IPS DF 4.7 (cell line): Measurements from ENCODE around the gene SETD3.
A peak's percentile ranks its signal among the peaks of the same experiment; 100 is the strongest.

Experiments used
- DNase-seq: peaks from one replicate; pipeline ENCODE4 v3.0.0-alpha.2; 2013; ENCODE audit warnings: low spot score; ENCODE audit errors: extremely low read depth

Gene SETD3

GRCh38 chr14:99424306-99424877, 56.3 kb downstream of the SETD3 start:
- DNase-seq, result no peak

- no peak for DNase-seq
Measured at GRCh38 chr14:99423434-99423833, 57.2 kb downstream of the SETD3 start.

GRCh38 chr14:99422228-99423010, 58.2 kb downstream of the SETD3 start:
- no peak for DNase-seq

- DNase-seq, result no peak
Measured at GRCh38 chr14:99420711-99421110, 59.9 kb downstream of the SETD3 start.

GRCh38 chr14:99419905-99420304, 60.8 kb downstream of the SETD3 start:
- DNase-seq, result no peak

- DNase-seq, result no peak
Measured at GRCh38 chr14:99418242-99418641, 62.4 kb downstream of the SETD3 start.

GRCh38 chr14:99416909-99417308, 63.8 kb downstream of the SETD3 start:
- no peak for DNase-seq

GRCh38 chr14:99415496-99416281, 65.0 kb downstream of the SETD3 start:
- peak; percentile 82 for DNase-seq

- DNase-seq, result no peak
Measured at GRCh38 chr14:99413911-99414310, 66.7 kb downstream of the SETD3 start.

GRCh38 chr14:99413172-99413571, 67.5 kb downstream of the SETD3 start:
- no peak for DNase-seq

GRCh38 chr14:99412117-99413061, 68.3 kb downstream of the SETD3 start:
- no peak for DNase-seq

- no peak for DNase-seq
Measured at GRCh38 chr14:99410019-99410418, 70.6 kb downstream of the SETD3 start.

GRCh38 chr14:99408971-99409289, 71.7 kb downstream of the SETD3 start:
- DNase-seq, result no peak

- no peak for DNase-seq
Measured at GRCh38 chr14:99408286-99408970, 72.2 kb downstream of the SETD3 start.

- DNase-seq, result no peak
Measured at GRCh38 chr14:99407416-99407815, 73.2 kb downstream of the SETD3 start.

GRCh38 chr14:99402950-99403349, 77.7 kb downstream of the SETD3 start:
- no peak for DNase-seq

- DNase-seq, result no peak
Measured at GRCh38 chr14:99402285-99402648, 78.4 kb downstream of the SETD3 start.

GRCh38 chr14:99401621-99402284, 78.9 kb downstream of the SETD3 start:
- DNase-seq, result no peak

GRCh38 chr14:99401211-99401610, 79.4 kb downstream of the SETD3 start:
- no peak for DNase-seq

- DNase-seq, result no peak
Measured at GRCh38 chr14:99397698-99398097, 83.0 kb downstream of the SETD3 start.
